HepG2 (cell line): ENCODE results near the gene TLCD3B. TPM values are rescaled to one million over a fixed set of nuclear protein-coding genes. Genes with fewer than 3 reads are reported as not detected.

ENCODE experiments used
- ATAC-seq: fragments of 200-7000 bp; cut with Tn5 transposase; 3 replicates; pipeline ENCODE4 v1.9.1; 2020; ENCODE audit warnings: mild to moderate bottlenecking, moderate library complexity
- BruUV-seq: library from RNA; stranded (reverse); fragments of 400-500 nt; replicated peaks from 2 replicates; lab custom pipeline; 2021; lab: Mats Ljungman, UMichigan
- CTCF ChIA-PET: fragments of 300-600 bp; formaldehyde crosslinking; extraction: SDS; loops from one replicate; lab custom pipeline; 2021; ENCODE audit warnings: low total read pairs, inconsistent platforms, low intra/inter-chr PET ratio; lab: Yijun Ruan, JAX
- POLR2A ChIA-PET: fragments of 350-600 bp; sonication (Branson Sonifier 250); formaldehyde crosslinking; loops from one replicate; lab custom pipeline; 2020; ENCODE audit warnings: antibody characterized with exemption, inconsistent platforms; lab: Yijun Ruan, JAX
- DNase-seq: peaks from one replicate; pipeline ENCODE4 v3.0.0-alpha.2; 2015; ENCODE audit warnings: low spot score
- FAIRE-seq: peaks from 3 replicates; lab custom pipeline; 2011; peaks lifted over from hg19 to GRCh38; lab: Jason Lieb, UNC
- H2AFZ ChIP-seq: one replicate; pipeline ENCODE4 v1.6.1; 2011; ENCODE audit warnings: low read length, inconsistent platforms
- H3K27ac ChIP-seq: fragments of 300-600 bp; 3 replicates; pipeline ENCODE4 v1.8.0; 2011; ENCODE audit warnings: mixed run types, mild to moderate bottlenecking, mixed read lengths, low read length, inconsistent platforms; ENCODE audit not compliant: insufficient read depth; ENCODE audit errors: extremely low read length
- H3K27me3 ChIP-seq, 2 experiments: fragments of 200-600 bp in 1 of 2; 2 replicates in 1 of 2; 3 replicates in 1 of 2; pipeline versions ENCODE4 v1.6.0 to v1.8.0; 2011; ENCODE audit warnings: low read length in 2 of 2, mild to moderate bottlenecking in 2 of 2, moderate library complexity in 2 of 2, inconsistent platforms in 1 of 2; ENCODE audit not compliant: insufficient read depth in 2 of 2, control insufficient read depth in 1 of 2
- H3K36me3 ChIP-seq, 2 experiments: fragments of 200-600 bp in 1 of 2; replicated peaks in 1 of 2; 2 replicates in 1 of 2; 3 replicates in 1 of 2; pipeline versions ENCODE4 v1.5.1 to v1.8.0; 2011; ENCODE audit warnings: low read length in 2 of 2, inconsistent platforms in 1 of 2; ENCODE audit not compliant: insufficient read depth in 2 of 2, control insufficient read depth in 1 of 2
- H3K4me1 ChIP-seq: 2 replicates; pipeline ENCODE4 v1.5.1; 2012; ENCODE audit warnings: low read length, inconsistent platforms; ENCODE audit not compliant: insufficient read depth
- H3K4me2 ChIP-seq: 2 replicates; pipeline ENCODE4 v1.6.0; 2011; ENCODE audit warnings: low read depth, low read length, inconsistent platforms
- H3K4me3 ChIP-seq, 3 experiments: fragments of 200-600 bp in 1 of 3; sonication (generic), shearing (Covaris generic) in 1 of 3; replicated peaks in 1 of 3; 2 replicates each; pipeline ENCODE4 v1.5.1; 2011 to 2016; ENCODE audit warnings: low read length in 3 of 3, inconsistent platforms in 2 of 3, low read depth in 2 of 3, mild to moderate bottlenecking in 2 of 3, control low read depth in 1 of 3, mixed read lengths in 1 of 3; ENCODE audit not compliant: insufficient read depth in 1 of 3
- H3K79me2 ChIP-seq: one replicate; pipeline ENCODE4 v1.6.1; 2011; ENCODE audit warnings: low read length, inconsistent platforms; ENCODE audit not compliant: insufficient read depth
- H3K9ac ChIP-seq: 2 replicates; pipeline ENCODE4 v1.6.0; 2011; ENCODE audit warnings: mild to moderate bottlenecking, low read depth, low read length, inconsistent platforms; ENCODE audit not compliant: insufficient read depth
- H3K9me3 ChIP-seq: 2 replicates; pipeline ENCODE4 v1.5.1; 2012; ENCODE audit warnings: mild to moderate bottlenecking, low read length
- H4K20me1 ChIP-seq: 2 replicates; pipeline ENCODE4 v1.6.0; 2011; ENCODE audit warnings: inconsistent platforms, mild to moderate bottlenecking, low read length, moderate library complexity; ENCODE audit not compliant: insufficient read depth
- EHMT2 ChIP-seq: fragments of 200-600 bp; sonication (generic); IDR thresholded peaks from 2 replicates; pipeline ENCODE4 v1.7.0; 2017; ENCODE audit warnings: antibody characterized with exemption, low read depth, low read length, borderline replicate concordance
- KLF12 ChIP-seq: sonication (generic); formaldehyde crosslinking; IDR thresholded peaks from 2 replicates; pipeline ENCODE4 v1.4.0; 2020; ENCODE audit warnings: missing genetic modification reagents, borderline replicate concordance
- MYC ChIP-seq: sonication (generic); formaldehyde crosslinking; IDR thresholded peaks from 2 replicates; pipeline ENCODE4 v1.9.0; 2021; ENCODE audit warnings: missing genetic modification reagents, borderline replicate concordance
- NR2F1 ChIP-seq, 2 experiments: fragments of 450-650 bp in 1 of 2; formaldehyde crosslinking in 1 of 2; IDR thresholded peaks; 2 replicates each; pipeline versions ENCODE4 v1.5.0 to v1.6.1; 2016 to 2020; ENCODE audit warnings: mild to moderate bottlenecking in 1 of 2, missing compliant biosample characterization in 1 of 2, missing genetic modification reagents in 1 of 2, moderate library complexity in 1 of 2
- ONECUT2 ChIP-seq: sonication (generic); formaldehyde crosslinking; IDR thresholded peaks from 2 replicates; pipeline ENCODE4 v1.4.0; 2020; ENCODE audit warnings: missing genetic modification reagents
- PAXIP1 ChIP-seq: sonication (generic); formaldehyde crosslinking; conservative IDR thresholded peaks from 2 replicates; pipeline ENCODE4 v1.4.0; 2020; ENCODE audit warnings: mild to moderate bottlenecking, missing genetic modification reagents, moderate library complexity
- PBX3 ChIP-seq: sonication (generic); formaldehyde crosslinking; IDR thresholded peaks from 2 replicates; pipeline ENCODE4 v1.8.1; 2023; ENCODE audit warnings: missing genetic modification reagents, inconsistent platforms, borderline replicate concordance
- RBM39 ChIP-seq: fragments of 200-400 bp; formaldehyde crosslinking; IDR thresholded peaks from one replicate; pipeline ENCODE4 v1.6.1; 2018; ENCODE audit warnings: antibody characterized with exemption, mild to moderate bottlenecking, low read depth, low read length; ENCODE audit not compliant: poor library complexity, severe bottlenecking
- SAP130 ChIP-seq: IDR thresholded peaks from 2 replicates; pipeline ENCODE4 v1.6.1; 2016; ENCODE audit warnings: low read depth
- TRIM24 ChIP-seq: sonication (generic); formaldehyde crosslinking; IDR thresholded peaks from 2 replicates; pipeline ENCODE4 v1.8.0; 2022; ENCODE audit warnings: mild to moderate bottlenecking, missing genetic modification reagents
- YY1 ChIP-seq: IDR thresholded peaks from 2 replicates; pipeline ENCODE4 v1.6.1; 2011; ENCODE audit warnings: low read length, low read depth, moderate library complexity, mild to moderate bottlenecking; ENCODE audit not compliant: insufficient read depth, insufficient replicate concordance
- ZNF263 ChIP-seq: sonication (generic); formaldehyde crosslinking; IDR thresholded peaks from 2 replicates; pipeline ENCODE4 v1.4.0; 2020; ENCODE audit warnings: missing genetic modification reagents
- ZNF574 ChIP-seq: sonication (generic); formaldehyde crosslinking; IDR thresholded peaks from 2 replicates; pipeline ENCODE4 v1.4.0; 2020; ENCODE audit warnings: missing genetic modification reagents
- ZNF780A ChIP-seq: sonication (generic); formaldehyde crosslinking; IDR thresholded peaks from 2 replicates; pipeline ENCODE4 v1.8.0; 2022; ENCODE audit warnings: mild to moderate bottlenecking, missing genetic modification reagents, moderate library complexity
- ZSCAN12 ChIP-seq: sonication (generic); formaldehyde crosslinking; IDR thresholded peaks from 2 replicates; pipeline ENCODE4 v1.9.0; 2021; ENCODE audit warnings: mild to moderate bottlenecking, missing genetic modification reagents
- WGBS: methylation state at CpG from one replicate; pipeline ENCODE4 v1.1.6; 2017; ENCODE audit warnings: low lambda C conversion rate; 5-methylcytosine and 5-hydroxymethylcytosine counted together
- in situ Hi-C: cut with HindIII; loops from 2 replicates; pipeline ENCODE4 v1.10.0; 2017; ENCODE audit warnings: low pct_unique_long_range_greater_than_20kb; ENCODE audit not compliant: extremely low pct_ligation_motif_present
- intact Hi-C: fragments of 100-400 bp; cut with micrococcal nuclease; formaldehyde crosslinking; loops from one replicate; pipeline ENCODE4 v1.10.0; 2022; ENCODE audit not compliant: unreplicated experiment
- polyA plus RNA-seq, 8 experiments: library from polyadenylated mRNA; depleted of rRNA in 3 of 8; stranded (reverse) in 7 of 8; unstranded in 1 of 8; fragments of >200 nt; fragmentation: Illumina TruSeq in 4 of 8; extraction: Trizol in 4 of 8; gene quantifications; 2 replicates each; pipeline versions ENCODE4 v1.2.1 to v1.2.3, GENCODE V29; 2011 to 2016; ENCODE audit warnings: low read depth in 4 of 8, missing spikeins in 1 of 8, mixed read lengths in 1 of 8; ENCODE audit not compliant: insufficient read depth in 1 of 8
- total RNA-seq, 5 experiments: library from RNA; depleted of rRNA; stranded (reverse); fragments of >200 nt; fragmentation: Illumina TruSeq; extraction: Trizol; gene quantifications; 2 replicates each; pipeline ENCODE4 v1.2.3, GENCODE V29; 2016; ENCODE audit warnings: low read depth in 1 of 5

Gene TLCD3B
- total and polyA plus RNA-seq, 2 of the 13 experiments (the other 11 are each of a cell fraction or from before 2014, with no cell fraction given), result not detected

GRCh38 chr16:30005341-30006094, 25.6 kb downstream of the TLCD3B start:
- no peaks in the 10 kb centered on the region for H3K9me3 ChIP-seq
- H4K20me1 ChIP-seq, result no peaks in the 10 kb centered on the region
- BruUV-seq, result no TSS peak
- FAIRE-seq, result peak; percentile 72
- H3K4me1 ChIP-seq, result peaks cover 17% of the 10 kb centered on the region
- H3K36me3 ChIP-seq, result peaks cover 0 to 3% of the 10 kb centered on the region in 2 experiments; a peak in 1 of 5 replicates
- H3K27me3 ChIP-seq, result peaks cover 6 to 14% of the 10 kb centered on the region in 2 experiments; a peak in 4 of 5 replicates
- no peak overlapping the region for H3K9ac ChIP-seq
- peak; percentile 63 for ATAC-seq
- intact Hi-C loops, result no loop called here
- CTCF ChIA-PET, result interaction anchor here (1.1 kb wide), 1 partner anchor 143 kb away, joined by 3 read pairs; no protein-coding TSS in a partner anchor
- H3K79me2 ChIP-seq, result no peaks in the 10 kb centered on the region
- WGBS, result 82% methylated on average over 35 of the region's 35 CpGs
- in situ Hi-C loops, result loop anchor here (10.0 kb wide), 1 partner anchor 141 kb away; the partner anchor contains the start of gene CDIPT
- no peak overlapping the region for H3K27ac ChIP-seq
- peak; percentile 54 for DNase-seq
- H3K4me2 ChIP-seq, result no peak overlapping the region
- H2AFZ ChIP-seq, result no peak overlapping the region
- no peak overlapping the region for H3K4me3 ChIP-seq
- POLR2A ChIA-PET, result interaction anchor here (2.1 kb wide), 1 partner anchor 32 kb away, joined by 8 read pairs; the partner anchor contains the start of gene TAOK2
- no peak for TF ChIP-seq TRIM24 (CRISPR knock-in tag)
- no peak for TF ChIP-seq PBX3 (CRISPR knock-in tag)
- TF ChIP-seq EHMT2, result no peak
- 0 out of 2 replicates have a peak, but pooled peaks have one; percentile 41 for TF ChIP-seq MYC (CRISPR knock-in tag)
- peak; percentile 57 for TF ChIP-seq YY1
- TF ChIP-seq ZNF574 (CRISPR knock-in tag), result 0 out of 2 replicates have a peak, but pooled peaks have one; percentile 45
- TF ChIP-seq NR2F1 (CRISPR knock-in tag; IDR thresholded peaks at IDR 0.05), result no peak
- 0 out of 2 replicates have a peak, but pooled peaks have one; percentile 12 for TF ChIP-seq PAXIP1 (CRISPR knock-in tag)
- TF ChIP-seq RBM39, result peak; percentile 38
- TF ChIP-seq ONECUT2 (CRISPR knock-in tag), result no peak
- TF ChIP-seq ZSCAN12 (CRISPR knock-in tag), result 0 out of 2 replicates have a peak, but pooled peaks have one; percentile 40
- 0 out of 2 replicates have a peak, but pooled peaks have one; percentile 27 for TF ChIP-seq ZNF263
- TF ChIP-seq ZNF780A, result no peak
- TF ChIP-seq SAP130 (CRISPR knock-in tag), result 0 out of 2 replicates have a peak, but pooled peaks have one; percentile 17
- TF ChIP-seq KLF12 (CRISPR knock-in tag), result 0 out of 2 replicates have a peak, but pooled peaks have one; percentile 57
